ENCODE data around the gene FCRL5. TPM values are rescaled to one million over a fixed set of nuclear protein-coding genes. Genes with fewer than 3 reads are reported as not detected.

The FCRL5 gene
- total and polyA plus RNA-seq, 9 of the 15 experiments (the other 6 are each of a cell fraction or from before 2014, with no cell fraction given), result not detected

DNA sequence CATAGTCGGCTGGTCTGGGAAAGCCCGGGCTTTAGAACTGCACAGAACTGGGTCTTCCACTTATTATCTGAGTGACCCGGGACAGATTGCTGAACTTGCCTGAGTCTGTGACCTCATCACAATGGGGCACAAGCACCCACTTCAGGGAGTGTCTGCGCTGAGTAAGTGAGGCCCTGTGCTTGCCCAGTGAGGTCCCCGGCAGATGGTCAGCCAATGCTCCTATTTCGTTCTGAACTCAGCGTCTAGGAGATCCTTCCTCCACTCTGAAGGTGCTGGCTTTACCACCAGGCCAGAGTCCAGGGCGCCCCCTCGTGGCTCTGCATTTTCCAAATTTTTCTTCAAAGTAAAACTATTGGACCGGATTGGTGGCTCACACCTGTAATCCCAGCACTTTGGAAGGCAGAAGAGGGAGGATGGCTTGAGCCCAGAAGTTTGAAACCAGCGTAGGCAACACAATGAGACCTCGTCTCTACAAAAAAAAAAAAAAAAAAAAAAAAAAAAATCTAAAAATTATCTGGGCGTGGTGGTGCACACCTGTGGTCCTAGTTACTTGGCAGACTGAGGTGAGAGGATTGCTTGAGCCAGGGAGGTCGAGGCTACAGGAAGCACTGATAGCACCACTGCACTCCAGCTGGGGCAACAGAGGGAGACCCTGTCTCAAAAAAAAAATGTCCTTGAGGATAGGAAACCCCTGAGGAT lies 61.7 kb downstream of the FCRL5 start (continued):
- TF ChIP-seq, protein P1, sequence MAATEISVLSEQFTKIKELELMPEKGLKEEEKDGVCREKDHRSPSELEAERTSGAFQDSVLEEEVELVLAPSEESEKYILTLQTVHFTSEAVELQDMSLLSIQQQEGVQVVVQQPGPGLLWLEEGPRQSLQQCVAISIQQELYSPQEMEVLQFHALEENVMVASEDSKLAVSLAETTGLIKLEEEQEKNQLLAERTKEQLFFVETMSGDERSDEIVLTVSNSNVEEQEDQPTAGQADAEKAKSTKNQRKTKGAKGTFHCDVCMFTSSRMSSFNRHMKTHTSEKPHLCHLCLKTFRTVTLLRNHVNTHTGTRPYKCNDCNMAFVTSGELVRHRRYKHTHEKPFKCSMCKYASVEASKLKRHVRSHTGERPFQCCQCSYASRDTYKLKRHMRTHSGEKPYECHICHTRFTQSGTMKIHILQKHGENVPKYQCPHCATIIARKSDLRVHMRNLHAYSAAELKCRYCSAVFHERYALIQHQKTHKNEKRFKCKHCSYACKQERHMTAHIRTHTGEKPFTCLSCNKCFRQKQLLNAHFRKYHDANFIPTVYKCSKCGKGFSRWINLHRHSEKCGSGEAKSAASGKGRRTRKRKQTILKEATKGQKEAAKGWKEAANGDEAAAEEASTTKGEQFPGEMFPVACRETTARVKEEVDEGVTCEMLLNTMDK (IDR thresholded peaks at IDR 0.05; ENCODE audit: borderline replicate concordance, insufficient read depth, low read depth, low read length, poor library complexity, severe bottlenecking), result peak; percentile 57
- TF ChIP-seq, protein P2, sequence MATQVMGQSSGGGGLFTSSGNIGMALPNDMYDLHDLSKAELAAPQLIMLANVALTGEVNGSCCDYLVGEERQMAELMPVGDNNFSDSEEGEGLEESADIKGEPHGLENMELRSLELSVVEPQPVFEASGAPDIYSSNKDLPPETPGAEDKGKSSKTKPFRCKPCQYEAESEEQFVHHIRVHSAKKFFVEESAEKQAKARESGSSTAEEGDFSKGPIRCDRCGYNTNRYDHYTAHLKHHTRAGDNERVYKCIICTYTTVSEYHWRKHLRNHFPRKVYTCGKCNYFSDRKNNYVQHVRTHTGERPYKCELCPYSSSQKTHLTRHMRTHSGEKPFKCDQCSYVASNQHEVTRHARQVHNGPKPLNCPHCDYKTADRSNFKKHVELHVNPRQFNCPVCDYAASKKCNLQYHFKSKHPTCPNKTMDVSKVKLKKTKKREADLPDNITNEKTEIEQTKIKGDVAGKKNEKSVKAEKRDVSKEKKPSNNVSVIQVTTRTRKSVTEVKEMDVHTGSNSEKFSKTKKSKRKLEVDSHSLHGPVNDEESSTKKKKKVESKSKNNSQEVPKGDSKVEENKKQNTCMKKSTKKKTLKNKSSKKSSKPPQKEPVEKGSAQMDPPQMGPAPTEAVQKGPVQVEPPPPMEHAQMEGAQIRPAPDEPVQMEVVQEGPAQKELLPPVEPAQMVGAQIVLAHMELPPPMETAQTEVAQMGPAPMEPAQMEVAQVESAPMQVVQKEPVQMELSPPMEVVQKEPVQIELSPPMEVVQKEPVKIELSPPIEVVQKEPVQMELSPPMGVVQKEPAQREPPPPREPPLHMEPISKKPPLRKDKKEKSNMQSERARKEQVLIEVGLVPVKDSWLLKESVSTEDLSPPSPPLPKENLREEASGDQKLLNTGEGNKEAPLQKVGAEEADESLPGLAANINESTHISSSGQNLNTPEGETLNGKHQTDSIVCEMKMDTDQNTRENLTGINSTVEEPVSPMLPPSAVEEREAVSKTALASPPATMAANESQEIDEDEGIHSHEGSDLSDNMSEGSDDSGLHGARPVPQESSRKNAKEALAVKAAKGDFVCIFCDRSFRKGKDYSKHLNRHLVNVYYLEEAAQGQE (IDR thresholded peaks at IDR 0.05; ENCODE audit: borderline replicate concordance), result peak; percentile 76
- TF ChIP-seq, protein P2 (CRISPR knock-in tag; IDR thresholded peaks at IDR 0.05; ENCODE audit: low read depth), result no peak
- TF ChIP-seq ZBTB17 (CRISPR knock-in tag; IDR thresholded peaks at IDR 0.05), result no peak
- TF ChIP-seq, protein P3, sequence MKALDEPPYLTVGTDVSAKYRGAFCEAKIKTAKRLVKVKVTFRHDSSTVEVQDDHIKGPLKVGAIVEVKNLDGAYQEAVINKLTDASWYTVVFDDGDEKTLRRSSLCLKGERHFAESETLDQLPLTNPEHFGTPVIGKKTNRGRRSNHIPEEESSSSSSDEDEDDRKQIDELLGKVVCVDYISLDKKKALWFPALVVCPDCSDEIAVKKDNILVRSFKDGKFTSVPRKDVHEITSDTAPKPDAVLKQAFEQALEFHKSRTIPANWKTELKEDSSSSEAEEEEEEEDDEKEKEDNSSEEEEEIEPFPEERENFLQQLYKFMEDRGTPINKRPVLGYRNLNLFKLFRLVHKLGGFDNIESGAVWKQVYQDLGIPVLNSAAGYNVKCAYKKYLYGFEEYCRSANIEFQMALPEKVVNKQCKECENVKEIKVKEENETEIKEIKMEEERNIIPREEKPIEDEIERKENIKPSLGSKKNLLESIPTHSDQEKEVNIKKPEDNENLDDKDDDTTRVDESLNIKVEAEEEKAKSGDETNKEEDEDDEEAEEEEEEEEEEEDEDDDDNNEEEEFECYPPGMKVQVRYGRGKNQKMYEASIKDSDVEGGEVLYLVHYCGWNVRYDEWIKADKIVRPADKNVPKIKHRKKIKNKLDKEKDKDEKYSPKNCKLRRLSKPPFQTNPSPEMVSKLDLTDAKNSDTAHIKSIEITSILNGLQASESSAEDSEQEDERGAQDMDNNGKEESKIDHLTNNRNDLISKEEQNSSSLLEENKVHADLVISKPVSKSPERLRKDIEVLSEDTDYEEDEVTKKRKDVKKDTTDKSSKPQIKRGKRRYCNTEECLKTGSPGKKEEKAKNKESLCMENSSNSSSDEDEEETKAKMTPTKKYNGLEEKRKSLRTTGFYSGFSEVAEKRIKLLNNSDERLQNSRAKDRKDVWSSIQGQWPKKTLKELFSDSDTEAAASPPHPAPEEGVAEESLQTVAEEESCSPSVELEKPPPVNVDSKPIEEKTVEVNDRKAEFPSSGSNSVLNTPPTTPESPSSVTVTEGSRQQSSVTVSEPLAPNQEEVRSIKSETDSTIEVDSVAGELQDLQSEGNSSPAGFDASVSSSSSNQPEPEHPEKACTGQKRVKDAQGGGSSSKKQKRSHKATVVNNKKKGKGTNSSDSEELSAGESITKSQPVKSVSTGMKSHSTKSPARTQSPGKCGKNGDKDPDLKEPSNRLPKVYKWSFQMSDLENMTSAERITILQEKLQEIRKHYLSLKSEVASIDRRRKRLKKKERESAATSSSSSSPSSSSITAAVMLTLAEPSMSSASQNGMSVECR (CRISPR knock-in tag; IDR thresholded peaks at IDR 0.05), result no peak
- no peak for TF ChIP-seq NR4A1 (CRISPR knock-in tag; IDR thresholded peaks at IDR 0.05)
- TF ChIP-seq NR4A1 (tag; IDR thresholded peaks at IDR 0.05), result no peak
- TF ChIP-seq ZNF408 (CRISPR knock-in tag; IDR thresholded peaks at IDR 0.05; ENCODE audit: low read depth), result no peak
- TF ChIP-seq MYC (IDR thresholded peaks at IDR 0.05; ENCODE audit: low read depth, low read length), result no peak
- TF ChIP-seq MYC (CRISPR knock-in tag; IDR thresholded peaks at IDR 0.05; ENCODE audit: borderline replicate concordance, low read depth), result no peak
- peak; percentile 62 for TF ChIP-seq STAG1 (CRISPR knock-in tag; IDR thresholded peaks at IDR 0.05; ENCODE audit: borderline replicate concordance)
- 0 out of 2 replicates have a peak, but pooled peaks have one; percentile 22 for TF ChIP-seq XRCC5 (IDR thresholded peaks at IDR 0.05; ENCODE audit: low read depth, low read length)
- no peak for TF ChIP-seq ZNF324 (CRISPR knock-in tag; IDR thresholded peaks at IDR 0.05)

All from K562 (cell line).